Thyroid gland (tissue), 4 donors: ENCODE data around the gene CALCB. TPM values are rescaled to one million over a fixed set of nuclear protein-coding genes. Genes with fewer than 3 reads are reported as not detected.
A peak's percentile ranks its signal among the peaks of the same experiment; 100 is the strongest.
"Not testable (repeated sequence)": the region's sequence is repeated elsewhere in the genome, so short reads cannot be mapped to it uniquely, and the experiment has no call there.

Experiments
- DNase-seq, 2 donors: peaks; one replicate each; pipeline ENCODE4 v3.0.0-alpha.2; 2019
- H3K27ac ChIP-seq, 3 donors: fragments of 200-600 bp; sonication (generic); 1 replicate in 2 of 3; 2 replicates in 1 of 3; pipeline ENCODE4 v1.5.1; 2016 to 2019; ENCODE audit warnings: mild to moderate bottlenecking in 1 of 3, moderate library complexity in 1 of 3
- H3K27me3 ChIP-seq: fragments of 200-600 bp; sonication (generic); one replicate; pipeline ENCODE4 v1.5.1; 2019
- H3K36me3 ChIP-seq, 2 donors: fragments of 200-600 bp; sonication (generic); one replicate each; pipeline ENCODE4 v1.5.1; 2016 to 2019
- H3K4me1 ChIP-seq, 2 donors: fragments of 200-600 bp; sonication (generic); one replicate each; pipeline ENCODE4 v1.5.1; 2017 to 2019
- H3K4me3 ChIP-seq, 3 donors: fragments of 200-600 bp; sonication (generic); replicated peaks in 1 of 3; 1 replicate in 2 of 3; 2 replicates in 1 of 3; pipeline ENCODE4 v1.5.1; 2016; ENCODE audit warnings: mild to moderate bottlenecking in 1 of 3
- H3K9me3 ChIP-seq: fragments of 200-600 bp; sonication (generic); one replicate; pipeline ENCODE4 v1.5.1; 2017
- POLR2A ChIP-seq, 2 donors: fragments of 450-650 bp; IDR thresholded peaks; one replicate each; pipeline ENCODE4 v1.6.1; 2017; ENCODE audit warnings: antibody characterized with exemption in 2 of 2, mild to moderate bottlenecking in 2 of 2, moderate library complexity in 1 of 2
- WGBS, 2 donors: methylation state at CpG; one replicate each; pipeline ENCODE4 v1.1.5; 2017; 5-methylcytosine and 5-hydroxymethylcytosine counted together
- intact Hi-C: fragments of 100-400 bp; cut with DNase I; formaldehyde crosslinking; loops from one replicate; pipeline ENCODE4 v1.15.1; 2023
- total RNA-seq, 4 donors: library from RNA; depleted of rRNA; stranded (reverse); fragments of >200 nt; gene quantifications; one replicate each; pipeline ENCODE4 v1.2.3, GENCODE V29; 2016
- TF ChIP-seq, protein P1 (sequence below), 6 experiments: fragments of 200-600 bp in 3 of 6; fragments of 450-650 bp in 3 of 6; sonication (generic) in 3 of 6; IDR thresholded peaks; one replicate each; pipeline ENCODE4 v1.5.1; 2016 to 2019; ENCODE audit warnings: antibody characterized with exemption in 6 of 6, mild to moderate bottlenecking in 2 of 6, inconsistent platforms in 1 of 6, moderate library complexity in 1 of 6

The CALCB gene
- total RNA-seq, 4 donors from 2014 or later: 0.33 to 20.3 (median 2.4) TPM

DNA sequence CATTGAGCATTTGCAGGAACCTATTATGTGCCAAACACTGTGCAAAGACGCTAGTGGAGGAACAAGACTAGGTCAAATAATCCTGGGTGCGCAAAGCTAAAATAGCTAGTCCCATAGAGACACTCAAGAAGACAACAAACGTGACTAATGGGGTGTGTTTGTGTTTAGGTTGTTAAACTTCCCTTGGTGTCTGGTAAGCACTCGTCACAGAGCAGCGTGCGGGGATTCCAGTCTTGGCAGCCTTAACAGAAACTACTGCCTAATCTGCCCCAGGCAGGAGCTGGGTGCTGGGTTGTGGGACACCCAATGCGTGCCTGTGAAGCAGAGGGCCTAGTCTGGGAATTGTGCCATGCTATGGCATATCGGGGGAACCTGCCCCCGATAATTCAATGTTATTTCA lies 10.8 kb upstream of the CALCB start:
- no peaks in the 10 kb centered on the region for H3K9me3 ChIP-seq
- H3K4me3 ChIP-seq: no peak overlapping the region
- no peak for DNase-seq
- TF ChIP-seq POLR2A (IDR thresholded peaks at IDR 0.05): no peak
- TF ChIP-seq, protein P1, sequence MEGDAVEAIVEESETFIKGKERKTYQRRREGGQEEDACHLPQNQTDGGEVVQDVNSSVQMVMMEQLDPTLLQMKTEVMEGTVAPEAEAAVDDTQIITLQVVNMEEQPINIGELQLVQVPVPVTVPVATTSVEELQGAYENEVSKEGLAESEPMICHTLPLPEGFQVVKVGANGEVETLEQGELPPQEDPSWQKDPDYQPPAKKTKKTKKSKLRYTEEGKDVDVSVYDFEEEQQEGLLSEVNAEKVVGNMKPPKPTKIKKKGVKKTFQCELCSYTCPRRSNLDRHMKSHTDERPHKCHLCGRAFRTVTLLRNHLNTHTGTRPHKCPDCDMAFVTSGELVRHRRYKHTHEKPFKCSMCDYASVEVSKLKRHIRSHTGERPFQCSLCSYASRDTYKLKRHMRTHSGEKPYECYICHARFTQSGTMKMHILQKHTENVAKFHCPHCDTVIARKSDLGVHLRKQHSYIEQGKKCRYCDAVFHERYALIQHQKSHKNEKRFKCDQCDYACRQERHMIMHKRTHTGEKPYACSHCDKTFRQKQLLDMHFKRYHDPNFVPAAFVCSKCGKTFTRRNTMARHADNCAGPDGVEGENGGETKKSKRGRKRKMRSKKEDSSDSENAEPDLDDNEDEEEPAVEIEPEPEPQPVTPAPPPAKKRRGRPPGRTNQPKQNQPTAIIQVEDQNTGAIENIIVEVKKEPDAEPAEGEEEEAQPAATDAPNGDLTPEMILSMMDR (IDR thresholded peaks at IDR 0.05): no peak
- WGBS, 2 donors: 72 to 84% methylated on average over 9 of the region's 9 CpGs
- no peak overlapping the region for H3K27ac ChIP-seq
- no peaks in the 10 kb centered on the region for H3K36me3 ChIP-seq
- no peaks in the 10 kb centered on the region for H3K27me3 ChIP-seq
- H3K4me1 ChIP-seq: no peaks in the 10 kb centered on the region
- intact Hi-C loops: no loop called here

DNA sequence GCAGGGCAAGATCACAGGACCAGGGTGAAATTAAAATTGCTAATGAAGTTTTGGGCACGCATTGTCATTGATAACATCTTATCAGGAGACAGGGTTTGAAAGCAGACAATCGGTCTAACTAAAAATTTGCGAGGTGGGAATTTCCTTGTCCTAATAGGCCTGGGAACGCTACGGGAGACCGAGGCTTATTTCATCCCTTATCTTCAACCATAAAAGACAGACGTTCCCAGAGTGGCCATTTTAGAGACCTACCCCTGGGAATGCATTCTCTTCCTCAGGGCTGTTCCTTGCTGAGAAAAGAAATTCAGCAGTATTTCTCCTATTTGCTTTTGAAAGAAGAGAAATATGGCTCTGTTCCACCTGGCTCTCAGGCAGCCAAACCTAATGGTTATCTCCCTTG lies 3.6 kb upstream of the CALCB start:
- DNase-seq, H3K27me3 ChIP-seq, H3K4me3 ChIP-seq, H3K27ac ChIP-seq, H3K36me3 ChIP-seq, H3K9me3 ChIP-seq: not testable (repeated sequence)
- H3K4me1 ChIP-seq: peaks cover 11 to 16% of the 10 kb centered on the region in 2 donors
- WGBS, 2 donors: 81 to 87% methylated on average over 7 of the region's 7 CpGs
- intact Hi-C loops: loop anchor here (10.0 kb wide), 1 partner anchor 95 kb away; the partner anchor contains the start of gene CALCA

GRCh38 chr11:15071556-15072255 lies 1.7 kb upstream of the CALCB start:
- peaks cover 11 to 18% of the 10 kb centered on the region in 2 donors for H3K4me1 ChIP-seq
- peaks cover 4% of the 10 kb centered on the region for H3K27me3 ChIP-seq
- no peak overlapping the region for H3K4me3 ChIP-seq
- H3K9me3 ChIP-seq: no peaks in the 10 kb centered on the region
- TF ChIP-seq, protein P1 (IDR thresholded peaks at IDR 0.05): no peak
- no peak for TF ChIP-seq POLR2A (IDR thresholded peaks at IDR 0.05)
- H3K27ac ChIP-seq: no peak overlapping the region
- H3K36me3 ChIP-seq: no peaks in the 10 kb centered on the region
- DNase-seq: no peak
- WGBS, 2 donors: 91 to 92% methylated on average over 24 to 28 of the region's 32 CpGs
- intact Hi-C loops: loop anchor here (10.0 kb wide), 1 partner anchor 97 kb away; the partner anchor contains the start of gene CALCA

DNA sequence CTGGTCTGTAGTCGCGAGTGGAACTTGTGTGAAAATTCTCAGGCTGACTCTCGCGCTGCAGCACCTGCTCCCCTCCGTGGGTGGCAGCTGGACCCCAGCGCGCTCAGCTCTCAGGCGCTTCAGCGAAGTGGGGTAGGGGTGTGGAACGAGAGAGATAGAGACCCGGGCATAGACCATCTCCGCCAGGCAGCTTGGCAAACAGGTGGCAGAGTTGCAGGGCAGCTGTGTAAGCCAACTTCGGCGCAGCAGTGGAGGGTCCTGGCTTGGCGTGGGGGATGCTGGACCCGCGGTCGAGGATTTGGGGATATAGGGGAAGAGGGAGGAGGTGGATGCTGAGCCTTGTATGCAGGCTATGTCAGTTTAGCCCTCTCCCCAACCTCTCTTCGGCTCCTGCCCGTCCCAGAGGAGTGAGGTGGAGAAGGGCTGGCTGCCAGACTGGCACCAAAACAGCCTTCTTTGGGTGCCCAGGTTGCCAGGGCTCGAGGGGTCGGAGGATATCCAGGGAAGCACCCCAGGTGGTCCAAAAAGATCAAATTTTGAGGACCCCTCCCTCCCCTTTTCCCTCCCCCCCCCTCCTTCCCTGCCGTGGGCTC lies 746 bp upstream of the CALCB start:
- Histone ChIP-seq H3K27ac (no peak overlapping the region), H3K4me3 (no peak overlapping the region), H3K36me3 (no peaks in the 10 kb centered on the region), H3K27me3 (peaks cover 4% of the 10 kb centered on the region), H3K9me3 (no peaks in the 10 kb centered on the region), H3K4me1 (peaks cover 11 to 18% of the 10 kb centered on the region in 2 donors)
- TF ChIP-seq, protein P1 (IDR thresholded peaks at IDR 0.05): no peak
- TF ChIP-seq POLR2A (IDR thresholded peaks at IDR 0.05): no peak
- intact Hi-C loops: loop anchor here (10.0 kb wide), 1 partner anchor 98 kb away; the partner anchor contains the start of gene CALCA
- no peak for DNase-seq
- WGBS, 2 donors: 73 to 82% methylated on average over 22 to 23 of the region's 23 CpGs

- no peaks in the 10 kb centered on the region for H3K36me3 ChIP-seq
- no peaks in the 10 kb centered on the region for H3K9me3 ChIP-seq
- no peak overlapping the region for H3K27ac ChIP-seq
- TF ChIP-seq, protein P1 (IDR thresholded peaks at IDR 0.05): peak; percentile 24 to 86 (median 75)
- no peak for TF ChIP-seq POLR2A (IDR thresholded peaks at IDR 0.05)
- WGBS, 2 donors: 3 to 6% methylated on average over 24 to 32 of the region's 33 CpGs
- H3K27me3 ChIP-seq: peaks cover 4% of the 10 kb centered on the region
- DNase-seq: peak; percentile 90 to 95
- H3K4me3 ChIP-seq: no peak overlapping the region
- peaks cover 11 to 18% of the 10 kb centered on the region in 2 donors for H3K4me1 ChIP-seq
- intact Hi-C loops: loop anchor here (5.0 to 10.0 kb wide), 2 partner anchors 100 to 167 kb away; partner anchors contain the start of gene CALCA
Measured at GRCh38 chr11:15074206-15075161, 1.1 kb downstream of the CALCB start.
